Measurements from ENCODE around the gene RAB3D.
A peak's percentile ranks its signal among the peaks of the same experiment; 100 is the strongest.
"Not testable (repeated sequence)": the region's sequence is repeated elsewhere in the genome, so short reads cannot be mapped to it uniquely, and the experiment has no call there.

Gene RAB3D

GRCh38 chr19:11340099-11340467 is 626 bp upstream of the RAB3D start:
- DNase-seq (ENCODE audit: extremely low read depth in 1 of 2, low read depth in 1 of 2), result not testable (repeated sequence)

- no peak for DNase-seq (ENCODE audit: extremely low read depth in 1 of 2, low read depth in 1 of 2)
Observed at GRCh38 chr19:11338569-11339253, 746 bp downstream of the RAB3D start.

GRCh38 chr19:11338121-11338520 is 1.3 kb downstream of the RAB3D start:
- DNase-seq (ENCODE audit: extremely low read depth in 1 of 2, low read depth in 1 of 2), result no peak

- no peak for DNase-seq (ENCODE audit: extremely low read depth in 1 of 2, low read depth in 1 of 2)
Observed at GRCh38 chr19:11337080-11337479, 2.4 kb downstream of the RAB3D start.

GRCh38 chr19:11335449-11336146 is 3.9 kb downstream of the RAB3D start:
- DNase-seq (ENCODE audit: extremely low read depth in 1 of 2, low read depth in 1 of 2), result no peak

- not testable (repeated sequence) for DNase-seq (ENCODE audit: extremely low read depth in 1 of 2, low read depth in 1 of 2)
Observed at GRCh38 chr19:11333838-11334237, 5.6 kb downstream of the RAB3D start.

- DNase-seq (ENCODE audit: extremely low read depth in 1 of 2, low read depth in 1 of 2), result no peak
Observed at GRCh38 chr19:11332822-11333221, 6.6 kb downstream of the RAB3D start.

GRCh38 chr19:11331502-11331901 is 8.0 kb downstream of the RAB3D start:
- DNase-seq (ENCODE audit: extremely low read depth in 1 of 2, low read depth in 1 of 2), result no peak

- DNase-seq (ENCODE audit: extremely low read depth in 1 of 2, low read depth in 1 of 2), result no peak
Observed at GRCh38 chr19:11330127-11330526, 9.3 kb downstream of the RAB3D start.

- DNase-seq (ENCODE audit: extremely low read depth in 1 of 2, low read depth in 1 of 2), result no peak
Observed at GRCh38 chr19:11325544-11325943, 13.9 kb downstream of the RAB3D start.

GRCh38 chr19:11324748-11325389 is 14.6 kb downstream of the RAB3D start:
- no peak for DNase-seq (ENCODE audit: extremely low read depth in 1 of 2, low read depth in 1 of 2)

- DNase-seq (ENCODE audit: extremely low read depth in 1 of 2, low read depth in 1 of 2), result peak in 1 of 2 donors; percentile 24
Observed at GRCh38 chr19:11324079-11324661, 15.3 kb downstream of the RAB3D start.

- DNase-seq (ENCODE audit: extremely low read depth in 1 of 2, low read depth in 1 of 2), result no peak
Observed at GRCh38 chr19:11323601-11324078, 15.8 kb downstream of the RAB3D start.

- DNase-seq (ENCODE audit: extremely low read depth in 1 of 2, low read depth in 1 of 2), result no peak
Observed at GRCh38 chr19:11322269-11323024, 17.0 kb downstream of the RAB3D start.

- no peak for DNase-seq (ENCODE audit: extremely low read depth in 1 of 2, low read depth in 1 of 2)
Observed at GRCh38 chr19:11321191-11322126, 18.0 kb downstream of the RAB3D start.

GRCh38 chr19:11320278-11320995 is 19.0 kb downstream of the RAB3D start:
- DNase-seq (ENCODE audit: extremely low read depth in 1 of 2, low read depth in 1 of 2), result not testable (repeated sequence)

GRCh38 chr19:11306337-11306736 is 33.1 kb downstream of the RAB3D start:
- no peak for DNase-seq (ENCODE audit: extremely low read depth in 1 of 2, low read depth in 1 of 2)

- DNase-seq (ENCODE audit: extremely low read depth in 1 of 2, low read depth in 1 of 2), result no peak
Observed at GRCh38 chr19:11304936-11305335, 34.5 kb downstream of the RAB3D start.

GRCh38 chr19:11300811-11301120 is 38.7 kb downstream of the RAB3D start:
- no peak for DNase-seq (ENCODE audit: extremely low read depth in 1 of 2, low read depth in 1 of 2)
